GM19239 (cell line): ENCODE measurements around the gene RBM26.
A peak's percentile ranks its signal among the peaks of the same experiment; 100 is the strongest.

Experiments
- DNase-seq: peaks from one replicate; pipeline ENCODE4 v3.0.0; 2011; ENCODE audit warnings: low spot score; ENCODE audit not compliant: insufficient read length
- FAIRE-seq: peaks from 2 replicates; lab custom pipeline; 2011; peaks lifted over from hg19 to GRCh38; lab: Jason Lieb, UNC

Gene RBM26

DNA sequence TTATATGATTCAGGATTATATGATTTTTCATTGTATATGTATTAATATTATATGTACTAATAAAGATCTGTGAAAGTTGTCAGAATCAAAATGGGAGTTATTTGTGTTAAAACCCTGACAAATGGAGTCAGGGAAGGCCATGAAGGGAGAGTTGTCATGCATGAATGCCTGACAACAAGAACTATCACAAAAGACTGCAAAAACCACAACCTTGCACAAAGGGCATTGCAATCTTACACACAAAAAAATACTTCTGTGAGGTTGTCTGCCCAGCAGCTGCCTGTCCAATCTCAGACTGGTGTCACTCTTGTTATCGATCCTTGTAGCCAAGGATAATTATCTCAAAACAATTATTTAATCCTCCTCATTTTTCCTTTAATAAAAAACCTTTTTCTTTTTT lies 21.2 kb upstream of the RBM26 start:
- no peak for FAIRE-seq
- DNase-seq: no peak

DNA sequence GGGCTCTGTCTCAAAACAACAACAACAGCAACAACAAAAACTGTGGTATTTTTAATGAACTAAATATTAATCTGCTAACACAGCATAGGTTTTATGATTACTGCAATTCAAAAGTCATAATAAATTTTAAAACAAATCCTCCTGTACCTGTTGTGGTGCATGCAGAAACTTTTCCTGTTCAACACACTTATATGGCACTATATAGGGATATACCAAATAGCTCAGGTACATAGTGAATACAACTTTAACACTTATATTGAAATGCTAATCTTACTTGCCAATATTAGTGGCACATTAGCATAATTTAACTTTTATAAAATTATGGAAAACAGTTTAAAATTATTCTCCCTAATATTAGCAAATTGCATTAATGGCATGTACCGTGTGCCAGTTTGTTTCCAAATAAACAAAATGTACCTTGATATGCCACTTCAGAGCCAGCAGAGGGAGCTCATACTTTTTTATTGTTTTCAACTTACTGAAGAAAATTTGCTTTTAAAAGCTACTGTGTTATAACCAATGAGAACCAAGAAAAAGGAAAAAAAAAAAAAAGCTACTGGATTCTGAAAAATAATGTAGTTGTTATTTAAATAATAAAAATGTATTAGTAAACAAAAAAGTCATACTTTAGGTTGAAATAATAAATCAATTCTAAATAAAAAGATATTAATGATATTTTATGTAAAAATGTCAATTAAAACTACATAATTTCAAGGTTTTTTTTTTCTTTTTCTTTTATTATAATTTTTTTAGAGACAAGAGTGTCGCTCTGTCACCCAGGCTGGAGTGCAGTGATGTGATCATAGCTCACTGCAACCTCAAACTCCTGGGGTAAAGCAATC lies 18.0 kb upstream of the RBM26 start:
- FAIRE-seq (peak; percentile 75), DNase-seq (no peak)

DNA sequence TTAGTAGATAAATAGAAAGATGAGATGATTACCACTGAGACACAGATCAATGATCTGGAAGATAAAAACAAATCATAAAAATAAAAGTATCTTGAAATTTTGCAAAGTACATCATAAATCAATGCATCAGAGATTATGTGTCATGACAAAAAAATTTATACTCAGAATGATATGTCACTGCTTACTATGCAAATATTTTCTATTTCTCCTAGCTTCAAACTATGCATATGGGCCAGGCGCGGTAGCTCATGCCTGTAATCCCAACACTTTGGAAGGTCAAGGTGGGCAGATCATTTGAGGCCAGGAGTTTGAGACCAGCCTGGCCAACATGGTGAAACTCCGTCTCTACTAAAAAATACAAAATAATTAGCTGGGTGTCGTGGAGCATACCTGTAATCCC lies 17.3 kb upstream of the RBM26 start:
- DNase-seq (no peak), FAIRE-seq (no peak)

DNA sequence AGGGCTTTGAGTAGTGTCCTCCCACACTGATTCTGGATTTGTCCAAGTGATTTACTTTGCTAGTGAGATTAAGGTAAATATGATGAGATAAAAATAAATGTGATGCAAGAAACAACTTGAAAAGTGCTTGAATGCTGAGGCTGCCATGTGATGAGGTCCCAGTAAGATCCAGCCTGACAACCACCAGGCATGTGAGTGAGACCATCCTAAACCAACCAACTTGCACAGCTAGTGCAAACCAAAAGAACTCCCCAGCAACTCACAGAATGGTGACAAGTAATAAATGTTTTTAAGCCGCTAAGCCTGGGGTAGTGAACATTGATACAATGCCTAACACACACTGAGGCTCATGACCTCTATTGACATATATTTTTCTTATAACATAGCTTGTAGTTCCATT lies 13.3 kb upstream of the RBM26 start:
- no peak for DNase-seq
- FAIRE-seq: no peak

DNA sequence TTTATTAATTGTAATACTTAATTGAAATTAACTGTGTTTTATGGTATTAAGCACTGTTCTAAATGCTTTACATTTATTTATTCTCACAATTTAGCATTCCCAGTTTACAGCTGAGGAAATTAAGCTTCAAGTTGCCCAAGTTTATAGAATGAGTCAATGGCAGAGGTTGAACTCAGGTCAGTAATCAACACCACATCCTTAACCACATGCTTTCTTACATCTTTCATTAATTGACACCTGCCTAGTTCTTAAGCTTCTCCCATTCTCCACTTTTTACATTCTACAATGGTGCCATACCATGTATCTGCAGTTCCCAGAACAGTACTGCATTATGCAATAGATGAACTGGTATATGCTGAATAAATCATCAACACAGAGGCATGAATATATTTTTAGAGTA lies 11.7 kb upstream of the RBM26 start:
- DNase-seq (no peak), FAIRE-seq (no peak)

DNA sequence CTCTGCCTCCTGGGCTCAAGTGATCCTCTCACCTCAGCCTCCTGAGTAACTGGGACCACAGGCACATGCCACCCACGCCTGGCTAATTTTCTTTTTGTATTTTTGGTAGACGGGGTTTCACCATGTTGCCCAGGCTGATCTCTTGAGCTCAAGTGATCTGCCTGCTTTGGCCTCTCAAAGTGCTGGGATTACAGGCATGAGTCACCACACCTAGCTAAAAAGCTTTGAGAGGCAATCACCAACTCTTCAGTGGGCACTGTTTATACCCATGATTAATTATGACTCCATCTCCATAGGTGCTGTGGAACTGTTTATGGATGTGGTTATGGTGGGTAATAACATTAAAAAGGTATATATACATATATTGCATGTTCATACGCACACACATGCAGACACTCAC lies 7.5 kb upstream of the RBM26 start:
- FAIRE-seq: no peak

DNA sequence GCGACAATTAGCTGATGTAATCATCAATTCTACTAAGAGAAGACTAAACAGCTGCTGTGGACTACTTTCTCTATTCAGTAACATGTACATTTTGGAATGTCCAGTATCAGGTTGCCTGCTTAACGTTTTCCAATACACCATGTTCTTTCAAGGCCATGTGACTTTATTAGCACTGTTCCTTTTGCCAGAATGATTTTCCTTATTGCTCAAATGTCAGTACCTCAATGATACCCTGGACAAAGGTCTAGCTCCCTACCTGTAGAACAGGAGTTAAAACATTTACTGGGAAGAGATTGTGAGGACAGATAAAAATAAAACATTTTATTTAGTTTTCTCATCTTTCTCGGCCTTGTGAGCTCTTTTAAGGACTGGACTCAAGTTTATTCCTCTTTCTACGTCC lies 3.8 kb upstream of the RBM26 start:
- FAIRE-seq: no peak
- DNase-seq: no peak

More for the DNA sequence above, 7.5 kb upstream of the RBM26 start:
- no peak for DNase-seq

DNA sequence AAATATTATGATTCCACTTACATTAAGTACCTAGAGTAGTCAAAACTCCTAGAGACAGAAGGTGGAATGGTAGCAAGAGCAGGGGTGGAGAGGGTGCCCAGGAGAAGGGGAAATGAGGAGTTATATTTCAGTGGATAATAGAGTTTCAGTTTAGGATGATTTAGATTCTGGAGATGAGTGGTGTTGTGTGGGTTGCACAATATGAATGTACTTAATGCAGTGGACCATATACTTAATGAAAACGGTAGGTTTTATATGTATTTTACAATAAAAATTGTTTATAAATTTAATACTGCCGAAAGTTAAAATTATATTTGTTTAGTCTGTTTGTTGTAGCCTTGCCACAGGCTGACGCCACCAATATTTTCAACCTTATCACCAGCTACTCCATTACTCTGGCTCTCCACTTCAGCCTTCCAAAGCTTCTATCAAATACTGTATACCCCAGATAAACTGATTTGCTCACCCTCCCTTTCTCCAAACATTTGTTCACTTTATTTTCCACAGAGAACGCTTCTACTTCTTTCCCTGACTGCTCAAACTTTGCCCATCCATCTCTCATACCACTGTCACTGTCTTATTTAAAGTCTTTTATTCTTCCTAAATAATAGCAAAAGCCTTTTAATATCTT lies 1.4 kb upstream of the RBM26 start:
- DNase-seq (no peak), FAIRE-seq (peak; percentile 72)

DNA sequence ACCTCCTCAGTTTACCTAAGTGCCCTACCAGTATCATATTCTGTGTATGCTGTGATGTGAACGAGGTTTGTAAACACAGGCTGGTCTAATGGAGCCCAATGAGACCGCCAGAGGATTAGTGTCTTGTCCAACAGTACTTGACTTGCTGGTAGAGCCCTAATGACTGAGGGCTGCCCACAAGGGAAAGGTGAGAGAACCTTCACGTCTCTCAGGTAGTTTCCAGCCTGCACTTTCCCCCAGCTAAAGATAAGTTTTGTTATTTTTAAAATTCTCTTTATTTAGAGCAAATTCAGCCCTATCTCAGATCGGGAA lies 498 bp upstream of the RBM26 start:
- FAIRE-seq: no peak
- DNase-seq: no peak

DNA sequence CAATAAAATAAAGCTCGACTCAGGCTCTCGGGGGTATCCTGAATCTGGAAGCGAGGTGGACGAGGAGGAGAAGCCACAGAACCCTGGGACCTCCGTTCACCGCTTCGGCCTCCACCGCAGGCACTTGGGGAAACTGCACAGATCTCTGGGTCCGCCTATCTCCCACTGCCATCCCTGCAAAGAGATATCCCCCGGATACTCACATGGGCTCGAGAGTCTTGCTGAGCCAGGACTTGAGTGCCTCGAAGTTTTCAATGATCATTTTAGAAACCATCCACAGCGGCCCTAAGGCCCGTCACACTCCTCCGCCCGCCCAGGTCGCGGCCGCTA lies 589 bp downstream of the RBM26 start:
- FAIRE-seq (peak; percentile 71), DNase-seq (no peak)

DNA sequence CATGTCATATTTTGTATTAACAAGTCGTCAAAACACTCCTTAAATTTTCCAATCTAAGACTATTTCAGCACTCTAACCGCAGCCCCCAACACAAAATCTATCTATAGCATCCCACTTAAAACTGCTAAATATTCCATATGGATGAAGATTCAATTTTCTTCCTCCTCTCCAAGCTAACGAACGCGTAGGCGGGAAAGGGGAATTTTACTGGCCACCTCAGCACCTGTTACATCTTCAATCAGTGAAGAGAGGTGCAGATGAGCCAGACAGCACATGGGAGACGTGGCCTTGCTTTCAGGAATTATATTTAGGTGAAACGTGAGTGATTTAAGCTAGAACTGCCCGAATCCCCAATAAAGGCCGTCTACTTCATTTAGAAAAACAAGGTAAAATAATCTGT lies 1.1 kb downstream of the RBM26 start:
- DNase-seq (no peak), FAIRE-seq (peak; percentile 85)

DNA sequence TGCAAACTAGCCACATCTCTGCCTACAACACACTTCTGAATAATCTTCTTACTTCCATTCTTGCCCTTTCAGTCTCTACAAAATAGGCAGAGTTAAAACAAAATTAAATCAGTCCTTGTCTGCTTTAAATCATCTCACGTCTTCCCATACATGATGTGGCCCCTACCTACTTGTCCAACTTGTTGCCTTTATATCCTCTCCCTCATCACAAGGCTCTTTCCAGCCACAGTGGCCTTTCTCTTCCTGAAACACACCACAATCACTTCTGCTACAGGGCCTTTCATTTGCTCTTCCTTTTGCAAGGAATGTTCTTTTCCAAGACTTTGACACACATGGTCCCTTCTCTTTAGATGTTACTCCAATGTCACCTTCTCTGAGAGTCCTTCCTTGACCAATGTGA lies 1.7 kb downstream of the RBM26 start:
- peak; percentile 90 for FAIRE-seq
- no peak for DNase-seq

DNA sequence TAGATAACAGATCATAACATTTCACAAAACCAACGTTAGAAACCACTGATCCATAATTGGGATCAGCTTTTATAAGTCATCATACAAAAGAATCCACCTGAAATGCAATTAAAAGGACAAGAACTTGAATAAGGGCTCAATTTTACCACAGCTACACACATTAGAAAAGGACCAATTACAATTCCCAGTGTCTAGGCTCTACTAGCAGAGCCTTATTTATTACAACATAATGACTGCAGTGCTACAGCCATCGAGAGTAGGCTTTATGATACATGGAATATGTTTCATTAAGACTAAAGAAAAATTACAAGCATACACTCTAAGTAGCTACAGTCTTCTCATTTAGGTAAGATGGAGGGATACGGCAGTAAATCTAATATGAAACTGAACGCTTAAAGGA lies 2.9 kb downstream of the RBM26 start:
- DNase-seq: no peak
- peak; percentile 26 for FAIRE-seq

DNA sequence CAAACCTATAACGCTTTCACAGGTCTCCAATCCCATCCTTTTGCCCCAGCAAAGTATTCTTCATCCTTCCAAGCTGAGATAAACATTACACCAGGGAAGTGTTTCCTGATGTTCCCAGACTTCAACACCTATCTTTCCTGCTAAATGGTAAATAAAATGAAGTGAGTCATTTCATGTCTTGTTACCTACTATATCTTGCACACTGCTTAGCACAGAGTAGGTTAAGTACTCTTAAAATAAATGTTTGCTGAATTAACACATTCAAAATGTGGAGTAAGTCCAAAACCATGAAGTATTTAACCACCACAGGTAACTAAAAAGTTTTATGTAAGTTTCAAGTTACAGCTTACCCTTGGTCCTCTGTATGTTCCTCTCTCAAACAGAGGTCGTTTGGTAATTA lies 3.4 kb downstream of the RBM26 start:
- FAIRE-seq: no peak
- no peak for DNase-seq

DNA sequence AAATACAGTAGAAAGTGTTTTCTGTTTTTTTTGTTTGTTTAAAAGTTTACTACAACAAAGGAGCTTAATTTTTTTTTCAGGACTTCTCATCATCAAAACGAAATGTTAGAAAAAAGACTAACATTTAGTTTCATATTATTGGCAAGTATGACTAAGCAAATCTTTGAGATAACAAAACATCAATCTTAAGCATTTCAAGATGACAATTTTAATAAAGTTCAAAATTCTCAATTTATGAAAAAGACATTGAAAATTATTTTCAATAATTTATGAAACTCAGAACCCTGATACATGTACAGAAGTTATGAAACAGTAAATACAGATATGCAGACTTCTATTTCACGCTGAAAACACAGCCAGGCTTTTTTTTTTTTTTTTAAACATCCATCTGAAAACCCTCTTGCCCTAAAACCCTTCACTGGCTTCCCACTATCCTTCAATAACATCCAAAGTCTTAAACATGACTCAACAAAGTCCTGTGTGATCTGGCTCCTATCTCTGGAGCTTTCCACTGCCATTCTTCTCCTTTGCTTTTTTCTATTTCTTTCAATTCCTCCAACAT lies 3.9 kb downstream of the RBM26 start:
- FAIRE-seq: no peak
- DNase-seq: no peak

DNA sequence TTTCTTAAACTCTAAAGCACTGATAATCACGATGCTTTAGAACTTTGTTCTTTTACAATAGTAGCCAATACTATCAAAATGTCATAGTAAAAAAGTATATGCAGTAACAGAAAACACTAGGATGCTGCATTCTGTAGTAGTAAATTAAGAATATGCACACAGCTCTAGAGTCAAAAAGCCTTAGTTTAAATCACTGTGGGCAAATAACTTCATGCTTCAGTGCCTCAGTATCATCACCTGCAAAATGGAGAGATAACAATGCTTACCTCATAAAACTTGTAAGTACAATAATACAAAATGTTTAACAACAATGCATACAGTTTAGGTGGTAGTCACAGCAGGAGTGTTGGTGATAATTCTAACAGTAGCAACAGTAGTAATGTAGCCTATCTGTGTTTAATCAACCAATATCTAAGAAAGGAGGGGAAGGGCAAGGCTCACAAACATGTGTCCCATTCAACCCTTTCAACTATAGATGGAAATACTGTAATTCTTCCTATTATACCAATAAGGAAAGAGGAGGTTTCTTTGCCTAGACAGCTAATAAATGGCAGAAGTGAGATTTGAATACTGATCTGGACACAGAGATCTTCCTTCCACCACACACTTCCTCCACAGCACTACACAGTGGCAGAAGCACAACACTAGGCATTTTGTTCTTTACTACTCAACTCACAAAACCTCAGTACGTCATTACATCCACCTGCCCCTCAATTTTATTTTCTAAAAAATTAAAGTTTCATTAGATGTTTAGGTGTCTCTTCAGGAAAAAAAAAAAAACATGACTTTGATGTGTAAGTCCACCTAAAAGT lies 4.6 kb downstream of the RBM26 start:
- FAIRE-seq: peak; percentile 89
- DNase-seq: no peak

DNA sequence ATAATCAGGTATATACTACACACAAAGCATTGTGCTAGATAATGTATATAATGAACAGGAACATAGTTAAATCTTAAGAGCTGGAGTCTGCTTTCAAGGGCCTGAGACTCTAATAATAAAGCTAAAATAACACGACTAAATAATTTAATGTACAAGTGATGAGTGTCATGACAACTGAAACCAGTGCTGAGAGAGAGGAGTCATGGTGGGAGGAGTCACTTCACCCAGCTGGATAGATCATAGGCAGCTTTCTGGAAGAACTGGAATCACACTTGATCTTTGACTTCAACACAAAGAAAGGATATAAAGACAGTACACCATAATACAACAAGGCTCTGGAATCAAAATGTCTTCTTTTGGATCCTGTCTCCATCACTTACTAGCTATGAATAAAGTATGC lies 7.1 kb downstream of the RBM26 start:
- no peak for FAIRE-seq
- no peak for DNase-seq

DNA sequence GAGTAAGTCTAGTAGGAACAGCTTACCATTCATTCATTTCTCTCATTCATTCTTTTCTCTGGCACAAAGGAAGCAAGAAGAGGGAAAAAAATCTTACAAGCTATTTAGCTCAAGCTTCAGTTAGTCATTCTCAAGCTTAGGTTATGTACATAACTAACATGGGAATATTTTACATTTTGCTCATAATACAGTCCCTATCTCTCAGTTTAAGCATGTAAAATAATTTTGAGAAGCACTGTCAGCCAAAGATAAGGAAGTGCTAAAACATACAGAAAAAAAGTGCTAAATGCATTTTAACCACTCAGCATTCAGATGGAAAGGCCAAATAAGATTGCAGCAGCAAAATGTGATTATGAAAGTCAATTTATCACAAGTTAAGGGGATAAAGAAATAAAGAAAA lies 7.9 kb downstream of the RBM26 start:
- no peak for DNase-seq
- peak; percentile 11 for FAIRE-seq

DNA sequence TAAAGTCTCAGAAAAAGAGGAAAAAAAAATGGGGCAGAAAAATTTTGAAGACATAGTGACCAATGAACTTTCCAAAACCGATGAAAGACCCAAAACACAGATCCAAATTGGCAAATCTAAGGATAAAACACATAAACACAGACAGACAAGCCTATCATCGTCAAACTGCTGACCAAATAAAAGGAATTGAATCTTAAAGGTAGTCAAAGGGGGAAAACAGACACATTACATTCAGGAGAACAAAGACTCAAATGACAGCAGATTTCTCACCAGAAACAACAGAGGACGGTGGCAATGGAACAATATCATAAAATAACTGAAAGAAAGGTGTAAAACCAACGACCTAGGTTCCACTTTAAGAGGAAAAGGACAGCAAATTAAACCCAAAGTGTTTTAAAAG lies 10.2 kb downstream of the RBM26 start:
- DNase-seq (no peak), FAIRE-seq (peak; percentile 54)

DNA sequence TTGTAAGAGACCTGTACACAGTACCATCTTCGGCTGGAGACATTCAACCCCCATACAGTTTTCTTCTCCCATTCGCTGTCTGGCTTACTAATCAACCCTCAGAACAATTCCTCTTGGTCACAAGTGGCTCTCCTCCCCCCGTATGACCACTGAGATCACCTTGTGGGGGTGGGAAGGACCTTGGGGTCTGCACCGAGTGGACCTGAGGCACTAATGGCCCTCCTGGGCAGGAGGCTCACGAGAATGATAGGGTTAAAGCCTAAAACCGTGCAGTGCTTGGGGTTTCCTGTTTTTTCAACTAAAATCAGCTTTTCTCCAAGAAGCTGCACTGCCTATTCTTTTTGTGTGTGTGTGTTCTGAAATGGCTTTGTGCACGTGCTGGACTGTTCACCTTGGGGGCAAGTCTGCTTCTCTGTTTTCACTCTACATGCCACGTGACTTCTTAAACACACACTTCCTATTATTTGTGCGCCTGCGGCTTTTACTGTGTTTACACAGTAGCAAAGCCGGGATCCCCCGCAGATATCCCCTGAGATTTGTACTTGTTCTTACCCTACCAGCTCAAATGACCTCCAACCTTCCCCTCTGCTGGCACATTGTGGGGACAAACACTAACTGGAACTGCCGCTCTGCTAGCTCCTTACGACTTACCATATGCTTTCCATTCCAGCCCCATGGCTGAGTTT lies 12.3 kb downstream of the RBM26 start:
- FAIRE-seq: peak; percentile 91

More for the DNA sequence above, 12.3 kb downstream of the RBM26 start:
- no peak for DNase-seq
